GM18909 (cell line): ENCODE results near the gene CLHC1.
"Not testable (repeated sequence)": the region's sequence is repeated elsewhere in the genome, so short reads cannot be mapped to it uniquely, and the experiment has no call there.

ENCODE experiments used
- ATAC-seq: cut with Tn5 transposase; IDR thresholded peaks from one replicate; pipeline ENCODE4 v1.9.1; 2021; ENCODE audit warnings: mild to moderate bottlenecking; ENCODE audit not compliant: unreplicated experiment, poor library complexity

The CLHC1 gene

GRCh38 chr2:55232084-55232862 is at the start of gene CLHC1, which contains the start of gene RPS27A:
TSS of gene CLHC1 (minus strand) at chr2:55232293. CDS start at chr2:55222411, 9,882 bp downstream.
TSS of gene RPS27A (plus strand) at chr2:55232688. CDS start at chr2:55232825, 137 bp downstream.
- peak; percentile 93 for ATAC-seq

DNA sequence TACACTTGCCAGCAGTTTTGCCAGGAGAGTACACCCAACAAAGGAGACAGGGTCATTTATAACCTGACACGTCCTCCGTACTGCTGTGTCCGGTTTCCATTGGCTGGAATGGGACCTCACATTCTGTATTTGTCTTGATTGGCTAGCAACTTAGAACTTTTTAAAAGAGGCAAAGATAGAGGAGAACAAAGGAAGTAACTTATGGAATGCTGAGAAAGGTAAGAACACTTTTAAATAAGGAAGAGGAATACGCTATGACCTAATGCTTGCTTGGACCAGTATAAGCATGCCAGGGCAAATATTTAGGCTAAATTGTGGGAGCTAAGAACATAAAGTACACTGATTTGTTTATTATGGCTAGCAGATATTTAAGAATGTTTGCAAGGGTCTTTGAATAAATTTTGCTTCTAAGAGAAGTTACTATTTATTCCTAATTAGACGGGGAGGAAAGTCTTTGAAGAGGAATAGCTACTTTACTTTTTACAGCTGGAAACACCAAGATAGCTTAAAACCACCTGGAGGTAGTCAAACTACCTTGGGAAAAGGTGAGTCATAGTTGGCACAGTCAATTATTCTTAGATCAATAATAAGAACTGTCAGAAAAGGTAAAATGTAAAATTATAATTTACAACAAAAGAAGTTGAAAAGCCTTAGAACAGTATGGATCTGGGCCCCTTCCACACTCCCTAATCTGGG is 48.9 kb upstream of the CLHC1 start:
- ATAC-seq, result not testable (repeated sequence)

GRCh38 chr2:55279859-55280424 is 47.8 kb upstream of the CLHC1 start:
- ATAC-seq, result not testable (repeated sequence)

GRCh38 chr2:55279214-55279835 is 47.2 kb upstream of the CLHC1 start:
- not testable (repeated sequence) for ATAC-seq

DNA sequence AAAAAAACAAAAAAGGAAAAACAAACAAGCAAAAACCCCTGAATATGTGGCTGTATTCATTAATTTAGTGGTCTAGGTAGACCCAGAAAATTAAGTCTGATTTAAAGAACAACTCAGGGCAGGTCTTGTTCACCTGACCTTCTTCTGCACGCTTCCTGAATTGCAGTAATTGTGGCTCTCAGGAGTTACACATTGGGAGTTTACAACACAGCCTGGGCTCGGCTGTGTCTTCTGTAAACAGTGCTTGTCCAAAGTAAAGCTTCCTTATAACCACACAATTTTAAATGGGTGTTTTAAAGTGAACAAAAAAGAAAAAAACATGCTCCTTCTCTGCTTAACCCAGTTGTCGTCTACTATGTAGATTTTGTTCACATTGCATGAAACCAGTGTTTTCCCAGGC is 45.2 kb upstream of the CLHC1 start:
- no peak for ATAC-seq

- not testable (repeated sequence) for ATAC-seq
Measured at GRCh38 chr2:55274346-55274745, 42.3 kb upstream of the CLHC1 start.

- no peak for ATAC-seq
Measured at GRCh38 chr2:55269645-55269990, 37.5 kb upstream of the CLHC1 start.

GRCh38 chr2:55268907-55269644 is 37.0 kb upstream of the CLHC1 start, which contains the start of gene MTIF2:
TSS of gene MTIF2 (minus strand) at chr2:55269231. CDS start at chr2:55263858, 5,373 bp downstream.
- peak; percentile 98 for ATAC-seq

DNA sequence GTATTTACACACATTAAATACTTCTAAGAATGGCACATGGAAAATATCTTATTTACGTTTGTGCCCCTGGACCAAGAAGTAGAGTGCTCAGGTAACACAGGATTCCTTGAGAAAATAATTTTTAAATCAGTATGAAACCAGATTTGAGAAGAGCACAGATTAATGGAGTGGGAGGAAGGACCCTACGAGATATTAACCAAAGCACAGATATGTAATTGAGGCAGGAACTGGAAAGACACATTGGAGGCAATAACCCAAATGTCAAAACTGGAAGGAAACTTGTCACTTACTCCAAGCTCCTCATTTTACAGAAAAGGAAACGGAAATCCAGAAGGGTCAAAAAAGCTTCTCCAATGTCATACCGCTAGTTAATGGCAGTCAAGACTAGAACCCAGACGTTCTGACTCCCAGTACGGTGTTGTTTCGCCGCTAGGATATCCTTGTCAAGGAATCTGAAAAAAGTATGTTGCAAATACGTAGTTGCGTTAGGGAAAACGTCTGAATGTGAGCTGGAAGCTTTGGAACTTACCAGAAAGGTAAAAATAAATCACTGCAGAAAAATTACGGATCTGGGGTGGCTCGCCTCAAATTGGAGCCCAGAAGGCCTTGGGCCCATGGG is 36.3 kb upstream of the CLHC1 start:
- no peak for ATAC-seq

GRCh38 chr2:55259586-55259985 is 27.5 kb upstream of the CLHC1 start:
- ATAC-seq, result not testable (repeated sequence)

DNA sequence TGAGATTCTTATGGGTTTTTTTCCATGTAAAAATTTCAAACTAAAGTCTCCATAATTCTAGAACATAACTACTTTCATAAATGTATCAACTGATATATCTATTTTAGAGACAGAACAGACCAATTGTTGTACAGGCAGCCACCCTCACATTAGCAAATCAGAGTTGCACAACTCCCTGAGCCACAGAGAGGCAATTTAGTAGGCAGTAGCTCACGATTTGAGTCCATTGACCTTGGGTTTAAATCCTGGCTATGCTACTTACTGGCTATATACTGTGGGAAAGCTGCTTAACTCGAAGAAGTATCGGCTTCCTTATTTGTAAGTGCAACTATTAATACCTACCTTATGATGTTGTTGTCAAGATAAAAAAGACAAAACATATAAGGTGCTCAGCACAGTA is 20.7 kb upstream of the CLHC1 start:
- ATAC-seq, result no peak

GRCh38 chr2:55247025-55247424 is 14.9 kb upstream of the CLHC1 start:
- ATAC-seq, result no peak

DNA sequence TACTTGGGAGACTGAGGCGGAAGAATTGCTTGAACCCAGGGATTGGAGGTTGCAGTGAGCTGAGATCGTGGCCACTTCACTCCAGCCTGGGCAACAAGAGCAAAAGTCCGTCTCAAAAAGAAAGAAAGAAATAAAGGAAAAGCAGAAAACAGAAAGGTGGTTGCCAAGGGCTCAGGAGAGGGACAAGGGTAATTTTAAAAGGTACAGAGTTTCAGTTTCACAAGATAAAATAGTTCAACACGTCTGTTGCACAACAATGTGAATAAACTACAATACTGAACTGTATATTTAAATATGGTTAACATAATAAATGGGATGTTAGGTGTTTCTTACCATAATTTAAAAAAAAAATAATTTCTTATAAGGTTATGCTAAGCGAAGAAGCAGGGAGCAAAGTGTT is 13.3 kb upstream of the CLHC1 start:
- no peak for ATAC-seq

DNA sequence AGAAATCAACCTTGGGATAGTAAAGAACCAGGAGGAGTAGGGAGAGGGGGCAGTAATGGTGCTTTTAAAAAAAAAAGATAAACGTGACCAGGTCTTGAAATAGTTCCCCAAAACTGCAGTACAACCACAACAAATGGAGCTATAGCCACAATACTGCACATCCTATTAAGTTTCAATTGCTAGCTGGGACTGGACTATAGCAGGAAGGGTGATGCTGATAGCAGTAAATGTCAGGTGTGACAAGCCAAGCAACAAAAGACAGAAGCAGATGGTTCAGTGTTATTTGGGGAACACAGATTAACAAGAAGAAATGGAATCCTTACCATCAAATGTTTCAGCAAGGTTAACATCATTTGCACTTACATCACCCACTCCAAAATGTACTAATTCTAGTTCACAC is 10.5 kb upstream of the CLHC1 start:
- ATAC-seq, result no peak

- ATAC-seq, result not testable (repeated sequence)
Measured at GRCh38 chr2:55241582-55241981, 9.5 kb upstream of the CLHC1 start.

- ATAC-seq, result no peak
Measured at GRCh38 chr2:55239656-55240222, 7.6 kb upstream of the CLHC1 start.

GRCh38 chr2:55236992-55237543 is 5.0 kb upstream of the CLHC1 start:
- ATAC-seq, result no peak

DNA sequence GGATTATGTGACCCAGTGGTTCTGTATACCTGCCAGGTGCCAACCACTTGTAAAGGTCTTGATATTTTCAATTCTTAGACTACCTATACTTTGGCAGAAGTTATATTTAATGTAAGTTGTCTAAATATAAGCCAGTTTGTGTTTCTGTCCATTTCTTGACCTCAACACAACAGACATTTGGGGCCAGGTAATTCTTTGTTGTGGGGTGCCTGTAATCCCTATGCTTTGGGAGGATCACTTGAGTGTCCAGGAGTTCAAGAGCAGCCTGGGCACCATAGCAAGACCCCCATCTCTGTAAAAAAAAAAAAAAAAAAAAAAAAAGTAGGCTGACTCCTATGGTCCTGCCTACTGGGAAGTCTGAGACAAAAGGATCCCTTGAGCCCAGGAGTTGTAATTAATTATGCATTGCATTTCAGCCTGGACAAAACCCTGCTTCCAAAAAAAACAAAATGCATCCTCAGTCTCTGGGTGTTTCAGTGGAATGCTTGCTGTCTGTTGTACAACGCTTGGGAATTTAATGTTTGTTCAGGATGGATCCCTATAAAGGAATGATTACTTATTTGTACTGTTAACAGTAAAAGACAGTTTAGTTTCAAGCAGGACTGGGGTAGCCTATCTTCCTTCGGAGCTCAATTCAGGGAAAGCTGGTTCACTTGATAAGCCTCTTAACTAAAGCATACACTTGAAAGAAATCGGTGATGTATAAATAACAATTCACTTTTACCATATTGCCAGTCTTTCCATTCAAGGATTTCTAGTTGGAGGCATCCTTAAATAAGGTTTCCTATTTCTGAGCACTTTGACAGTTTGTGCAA is 3.8 kb upstream of the CLHC1 start:
- no peak for ATAC-seq
